Activated CD4-positive, alpha-beta T cell treated with anti-CD3 and anti-CD28 coated beads, Interleukin-2, amount 50 U/mL, for 1 hour (primary cell): ENCODE results near the gene ZAP70.
"Not testable (repeated sequence)": the region's sequence is repeated elsewhere in the genome, so short reads cannot be mapped to it uniquely, and the experiment has no call there.

Experiments used
- DNase-seq: peaks from one replicate; pipeline ENCODE4 v3.0.0-alpha.2; 2020

ZAP70 gene

DNA sequence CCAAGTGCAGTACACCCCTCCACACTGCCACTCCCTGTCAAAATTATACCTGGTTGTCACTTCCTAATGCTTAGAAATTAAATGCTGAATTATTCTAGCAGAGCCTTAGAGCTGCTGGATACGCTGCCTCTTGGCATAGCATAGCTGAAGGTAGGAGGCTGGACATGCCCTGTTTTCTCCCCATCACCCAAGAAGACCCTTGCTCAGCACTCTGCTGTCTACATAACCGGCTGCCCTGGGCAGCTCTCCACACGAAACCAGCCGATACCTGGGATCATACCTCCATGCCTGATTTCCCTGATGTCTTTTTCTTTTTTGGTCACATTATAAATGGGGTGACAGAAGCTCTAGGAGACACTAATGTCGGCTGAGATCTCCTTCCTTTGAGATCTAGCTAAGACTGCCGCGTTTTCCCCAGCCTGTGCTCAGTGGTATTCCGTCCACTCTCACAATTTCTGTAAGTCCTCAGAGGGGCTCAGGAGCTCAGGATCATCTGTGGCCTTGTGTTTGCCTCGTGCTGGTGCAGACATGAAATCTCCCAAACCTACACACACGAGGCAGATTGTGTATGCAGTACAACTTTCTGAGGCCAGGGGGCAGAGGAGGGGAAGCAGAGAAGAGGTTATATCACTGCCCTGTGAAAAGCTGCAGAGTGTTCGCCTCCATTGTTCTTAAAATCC is 13.5 kb upstream of the ZAP70 start:
- DNase-seq = peak; percentile 61

DNA sequence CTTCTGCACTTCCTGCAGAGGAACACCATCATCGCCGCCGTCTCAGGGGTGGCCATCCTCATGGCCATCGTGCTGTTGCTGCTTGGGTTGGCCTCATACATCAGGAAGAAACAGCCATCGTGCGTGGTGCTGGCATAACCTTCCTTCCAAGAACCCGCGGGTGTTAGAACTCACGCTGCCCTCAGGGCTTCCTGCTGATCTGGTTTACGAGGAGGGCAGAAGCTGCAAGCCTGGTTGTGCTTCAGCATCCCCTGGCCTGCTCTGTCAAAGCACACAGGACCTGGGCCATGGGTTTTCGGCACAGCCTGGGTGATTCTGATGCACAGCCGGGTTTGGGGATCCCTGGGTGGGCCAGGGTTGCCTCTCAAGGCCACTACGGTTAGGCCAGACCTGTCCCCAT is 12.2 kb upstream of the ZAP70 start:
- DNase-seq = no peak

DNA sequence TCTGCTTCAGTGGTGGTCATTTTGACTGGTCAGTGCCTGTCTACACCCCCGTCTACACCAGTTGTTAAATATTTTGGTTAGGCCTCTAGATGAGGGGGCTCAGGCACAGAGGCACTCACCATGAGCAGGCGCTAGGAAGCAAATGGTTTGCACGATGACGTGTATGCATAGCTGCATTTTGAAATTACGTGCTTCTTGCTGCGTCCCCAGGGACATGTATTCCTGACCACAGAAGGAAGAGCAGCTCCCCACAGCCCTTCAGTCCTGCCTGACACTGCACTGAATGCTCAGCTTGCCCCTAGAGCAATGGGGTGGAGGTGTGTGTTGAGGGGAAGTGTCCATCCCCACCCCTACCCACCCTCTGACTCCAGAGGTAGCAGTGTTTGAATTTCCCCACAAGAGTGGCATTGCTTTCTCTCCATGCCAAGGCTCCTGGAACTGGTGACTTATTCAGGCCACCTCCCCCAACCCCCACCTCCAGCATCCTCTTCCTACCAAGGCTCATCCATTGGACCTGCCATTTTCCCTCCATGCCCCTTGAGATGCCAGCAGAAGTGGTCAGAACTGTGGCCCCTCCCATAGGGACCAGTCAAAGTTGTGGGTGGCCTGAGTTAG is 11.4 kb upstream of the ZAP70 start:
- DNase-seq = no peak

DNA sequence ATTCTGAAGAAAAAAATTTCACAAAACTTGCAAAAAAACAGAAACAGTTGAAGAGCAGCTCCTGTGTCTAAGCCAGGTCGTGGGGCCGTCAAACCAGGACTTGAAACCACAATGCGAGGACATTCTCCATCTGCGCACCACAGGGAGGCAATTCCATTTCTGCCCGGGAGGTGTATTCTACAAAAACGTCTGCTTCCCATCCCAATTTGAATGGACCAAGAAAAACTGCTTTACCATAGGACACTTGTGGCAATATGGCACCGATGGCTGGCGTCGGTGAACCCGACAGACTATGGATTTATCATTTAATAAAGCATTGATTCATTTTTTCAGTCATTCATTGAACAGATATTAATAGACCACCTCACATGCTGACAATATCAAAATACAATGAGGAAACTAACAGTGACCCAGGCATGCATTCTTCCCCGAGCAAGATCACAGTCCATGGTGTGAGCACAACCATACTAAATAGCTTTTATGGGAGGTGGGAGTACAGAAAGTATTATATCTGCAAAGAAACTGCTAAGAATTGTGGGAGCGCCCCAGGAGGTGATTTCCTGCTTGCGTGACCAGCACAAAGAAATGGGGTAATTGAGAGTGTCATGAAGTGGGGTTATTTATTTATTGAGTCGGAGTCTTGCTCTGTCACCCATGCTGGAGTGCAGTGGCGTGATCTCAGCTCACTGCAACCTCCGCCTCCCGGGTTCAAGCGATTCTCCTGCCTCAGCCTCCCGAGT is 10.5 kb upstream of the ZAP70 start:
- no peak for DNase-seq

DNA sequence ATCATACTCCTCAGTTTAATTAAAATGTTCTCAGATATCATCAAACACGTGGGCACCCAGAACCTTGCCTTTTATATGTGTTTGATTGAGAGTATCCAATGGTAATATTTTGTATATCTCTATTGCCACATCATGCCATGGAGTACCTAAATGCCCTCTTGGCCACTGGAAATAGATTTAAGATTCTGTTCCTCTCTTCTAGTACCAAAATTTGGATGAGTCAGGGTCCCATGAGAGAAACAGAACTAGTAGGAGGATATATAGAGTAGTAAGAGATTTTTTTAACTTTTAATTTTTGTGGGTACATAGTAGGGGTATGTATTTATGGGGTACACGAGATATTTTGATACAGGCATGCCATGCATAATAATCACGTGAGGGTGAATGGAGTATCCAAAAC is 9.6 kb upstream of the ZAP70 start:
- DNase-seq = no peak

DNA sequence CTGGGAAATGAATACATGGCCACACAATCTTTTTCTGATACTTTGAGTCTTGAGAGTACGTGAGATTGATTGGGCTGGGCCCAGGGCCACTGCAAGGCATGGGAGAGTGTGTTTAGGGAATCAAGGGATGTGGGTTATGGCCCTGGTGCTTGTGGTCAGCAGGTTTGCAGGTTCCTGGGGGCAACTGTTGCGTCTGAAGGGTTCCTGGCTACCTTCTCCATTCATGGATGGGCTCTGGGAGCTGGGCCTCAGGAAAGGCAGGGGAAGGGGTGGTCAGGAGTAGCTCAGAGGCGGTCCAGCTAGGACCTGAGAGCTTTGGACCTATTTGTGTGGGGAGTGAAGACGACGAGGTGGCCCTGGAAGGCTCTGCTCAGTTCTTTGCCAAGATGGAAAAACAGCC is 8.4 kb upstream of the ZAP70 start:
- no peak for DNase-seq

DNA sequence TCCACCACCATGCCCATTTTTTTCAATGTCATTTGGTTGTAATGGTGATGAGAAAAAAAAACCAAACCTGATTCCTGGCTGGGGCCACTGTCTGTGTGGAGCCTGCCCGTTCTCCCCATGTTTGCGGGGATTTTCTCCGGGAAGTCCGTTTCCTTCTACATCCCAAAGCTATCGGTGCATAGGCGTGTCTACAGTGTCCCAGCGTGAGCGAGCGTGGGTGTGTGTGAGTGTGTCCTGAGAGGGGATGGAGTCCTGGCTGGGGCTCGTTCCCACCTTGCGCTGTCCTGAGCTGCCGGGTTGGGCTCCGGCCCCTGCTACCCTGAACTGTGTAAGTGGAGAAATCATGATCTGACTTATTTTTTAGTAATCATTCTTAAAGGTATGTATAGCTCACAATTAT is 7.3 kb upstream of the ZAP70 start:
- no peak for DNase-seq

DNA sequence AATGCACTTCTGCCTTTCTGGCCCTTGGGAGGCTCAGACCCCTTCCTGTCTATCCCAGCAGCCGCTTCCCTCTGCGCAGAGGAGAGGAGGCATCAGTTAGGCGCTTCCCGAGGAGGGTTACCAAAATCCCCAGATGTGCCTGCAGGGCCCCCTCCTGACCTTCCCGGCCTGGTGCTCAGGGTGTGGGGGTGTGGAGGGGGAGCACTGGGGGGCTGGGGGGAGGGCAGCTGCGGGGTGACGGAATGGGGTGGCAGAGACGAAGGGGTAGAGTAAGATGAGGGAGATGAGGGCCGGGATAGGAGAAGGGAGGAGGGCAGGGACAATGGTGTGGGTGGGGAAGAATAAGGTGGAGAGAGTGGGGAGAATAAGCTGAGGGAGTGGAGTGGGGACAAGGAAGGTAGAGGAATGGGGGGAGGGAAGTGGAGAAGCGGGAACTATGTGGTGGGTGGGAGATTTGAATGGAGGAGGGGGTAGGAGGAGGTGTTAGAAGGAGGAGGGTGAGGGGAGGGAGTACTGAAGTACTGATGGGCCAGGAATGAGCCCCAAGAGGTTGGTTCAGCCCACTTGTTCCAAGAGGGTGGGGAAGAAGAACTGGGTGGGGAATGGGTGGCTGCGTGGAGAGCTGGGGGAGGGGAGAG is 6.5 kb upstream of the ZAP70 start:
- DNase-seq = no peak

DNA sequence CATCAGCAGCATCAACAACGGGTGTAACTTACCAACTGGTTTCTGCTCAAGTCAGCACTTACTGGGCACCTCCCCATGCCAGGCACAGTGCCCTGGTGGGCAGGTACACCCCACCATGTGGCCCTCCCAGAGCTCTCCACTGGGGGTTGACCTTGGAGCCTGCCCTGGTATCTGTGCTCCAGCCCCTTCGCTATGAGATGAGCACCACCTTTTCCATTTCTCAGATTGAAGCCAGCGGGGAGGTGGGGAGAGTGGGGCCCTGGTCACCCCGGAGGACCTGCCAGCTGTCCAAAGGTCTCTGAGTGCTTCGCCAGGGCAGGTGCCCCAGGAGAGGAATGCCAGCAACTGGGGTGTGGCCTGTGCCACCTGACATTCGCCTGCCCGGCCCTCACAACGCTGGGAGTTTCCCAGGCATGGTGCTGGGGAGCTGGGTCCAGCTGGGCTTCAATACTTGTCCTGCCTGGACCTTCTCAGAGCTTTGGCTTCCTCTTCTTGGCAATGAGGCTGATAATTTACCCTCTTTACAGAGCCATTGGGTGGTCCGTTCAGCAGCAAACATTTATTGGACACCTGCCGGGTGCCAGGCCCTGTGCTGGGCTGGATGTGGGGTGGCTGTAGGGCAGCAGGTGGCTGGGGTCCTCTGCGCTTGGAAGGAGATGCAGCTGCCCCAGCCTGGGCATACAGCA is 5.9 kb upstream of the ZAP70 start:
- DNase-seq = no peak

DNA sequence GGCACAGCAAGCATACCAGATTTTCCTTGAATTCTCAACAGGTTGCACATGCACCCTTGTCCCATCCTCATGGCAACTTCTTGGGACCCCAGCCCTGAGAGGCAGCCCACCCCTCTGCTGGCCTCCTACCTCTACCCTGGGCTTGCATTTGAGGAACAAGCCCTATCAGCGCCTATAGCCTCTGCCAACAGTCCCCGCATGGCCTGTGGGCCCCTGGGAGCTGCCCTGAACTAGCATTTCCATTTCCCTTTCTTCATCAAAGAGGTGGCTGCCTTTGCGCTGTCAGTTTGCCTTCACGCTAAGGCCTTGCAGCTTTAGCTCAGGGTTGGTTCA is 5.4 kb upstream of the ZAP70 start:
- no peak for DNase-seq

DNA sequence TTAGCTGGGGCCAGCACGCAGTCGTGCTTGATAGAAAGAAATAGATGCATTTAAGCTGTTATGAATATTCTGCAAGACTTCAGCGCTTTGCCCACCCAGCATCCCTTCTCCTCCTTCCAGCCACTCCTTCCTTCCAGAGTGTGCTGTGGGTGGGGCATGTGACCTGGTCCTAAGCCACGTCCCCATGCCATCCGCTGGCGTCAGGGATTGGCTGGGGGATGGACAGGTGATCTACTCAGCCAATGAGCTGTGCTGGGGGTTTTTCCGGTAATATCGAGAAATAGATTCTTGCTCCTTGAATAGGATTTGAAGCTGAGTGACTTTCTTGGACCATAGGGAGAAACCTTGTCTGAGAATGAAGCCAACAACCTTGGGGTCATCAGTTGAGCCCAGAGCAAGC is 4.8 kb upstream of the ZAP70 start:
- DNase-seq = no peak

DNA sequence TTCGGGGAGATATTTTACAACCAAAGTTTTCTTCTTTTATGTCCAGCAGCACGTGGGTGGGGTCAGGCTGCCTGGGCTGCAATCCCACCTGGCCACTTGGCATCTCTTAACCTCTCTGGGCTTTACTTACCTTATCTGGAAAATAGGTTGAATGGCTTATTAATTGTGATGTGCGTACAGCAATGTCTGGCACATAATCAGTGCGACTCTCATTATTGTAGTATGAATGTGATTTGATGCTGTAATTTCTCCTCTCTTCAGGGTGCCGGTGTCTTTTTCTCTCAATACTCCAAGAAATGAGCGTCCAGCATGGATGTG is 2.0 kb upstream of the ZAP70 start:
- no peak for DNase-seq

DNA sequence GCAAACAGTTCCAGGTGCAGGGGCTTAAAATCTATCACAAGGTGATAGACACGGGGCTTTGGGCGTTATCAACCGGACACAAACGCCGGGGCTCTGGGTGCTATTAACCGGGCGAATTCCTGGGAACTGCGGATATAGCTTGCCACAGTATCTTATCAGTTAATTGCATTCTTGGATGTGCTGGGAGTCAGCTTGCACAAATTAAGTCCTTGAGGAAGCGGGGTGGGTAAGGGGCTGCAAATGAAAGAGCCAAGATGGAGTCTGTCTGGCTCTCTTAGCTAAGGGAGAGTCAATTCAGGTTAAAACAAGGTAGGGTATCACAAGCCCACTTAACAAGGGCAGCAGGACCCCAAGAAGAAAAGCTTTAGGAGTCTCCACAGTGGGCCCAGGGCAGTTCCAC is 1.2 kb upstream of the ZAP70 start:
- not testable (repeated sequence) for DNase-seq

DNA sequence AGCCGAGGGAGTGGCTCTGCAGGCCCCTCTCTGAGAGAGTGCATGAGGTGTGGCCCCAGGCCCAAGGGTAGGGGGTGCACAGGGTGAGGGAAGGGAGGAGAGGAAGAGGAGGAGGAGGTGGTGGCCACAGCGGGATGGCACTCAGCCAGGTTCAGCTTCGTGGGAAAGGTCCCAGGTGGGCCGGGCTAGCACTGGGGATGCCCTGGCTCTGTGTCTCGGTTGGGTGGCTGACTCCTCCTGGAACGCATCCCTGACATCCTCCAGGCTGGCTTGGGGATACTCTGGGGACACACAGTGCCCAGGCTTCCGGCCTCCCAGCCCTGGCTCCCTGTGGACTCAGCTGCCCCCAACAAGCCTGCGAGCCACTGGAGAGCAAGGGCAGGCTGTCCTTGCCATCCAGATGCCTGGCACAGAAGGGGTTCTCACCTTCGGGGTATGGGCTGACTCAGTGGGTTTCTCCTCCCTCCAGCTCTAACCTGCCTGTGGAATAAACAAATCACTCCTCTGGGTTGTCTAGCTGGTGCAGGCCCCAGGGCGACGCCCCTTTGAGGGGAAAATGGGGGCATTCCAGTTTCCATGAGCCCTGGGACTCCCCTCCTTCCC is 582 bp upstream of the ZAP70 start:
- DNase-seq = peak; percentile 52

DNA sequence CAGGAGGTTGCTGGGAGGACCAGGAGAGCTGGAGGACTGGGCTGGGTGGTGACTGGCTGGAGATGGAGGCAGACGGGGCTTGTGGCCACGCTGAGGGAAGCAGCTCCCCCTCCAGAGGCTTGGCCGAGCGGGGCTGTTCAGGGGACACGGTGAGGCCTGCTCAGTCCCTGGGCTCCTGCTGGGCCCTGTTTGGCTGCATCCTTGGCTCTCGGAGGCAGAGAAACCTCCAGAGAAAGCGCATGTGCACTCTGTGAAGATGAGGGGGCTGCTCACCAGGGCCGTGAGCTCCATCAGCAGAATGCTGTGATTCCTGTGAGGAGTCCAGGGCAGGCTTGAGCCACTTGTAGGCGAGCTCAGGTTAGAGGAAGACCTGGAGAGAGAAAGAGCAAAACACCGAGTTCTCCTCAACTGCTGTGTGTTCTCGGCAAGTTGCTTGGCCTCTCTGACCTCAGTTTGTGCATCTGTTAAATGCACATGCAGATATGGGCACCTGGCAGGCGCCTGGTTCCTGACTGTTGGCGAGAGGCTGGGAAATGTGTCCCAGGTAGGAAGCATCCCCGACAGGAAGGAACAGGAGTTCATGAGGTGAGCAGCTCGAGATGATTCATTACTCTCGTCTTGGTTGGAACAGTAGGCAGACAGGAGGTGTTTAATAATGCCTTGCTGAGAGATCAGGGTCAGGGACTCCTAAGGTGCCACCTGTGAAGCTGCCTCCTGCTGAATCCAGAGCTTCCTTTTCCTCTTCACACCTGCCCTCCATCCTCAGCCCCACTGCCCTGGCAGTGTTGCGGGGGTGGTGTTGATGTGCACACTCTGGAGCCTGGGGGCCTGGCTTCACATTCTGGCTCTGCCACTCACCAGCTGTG is 941 bp downstream of the ZAP70 start:
- DNase-seq = no peak

DNA sequence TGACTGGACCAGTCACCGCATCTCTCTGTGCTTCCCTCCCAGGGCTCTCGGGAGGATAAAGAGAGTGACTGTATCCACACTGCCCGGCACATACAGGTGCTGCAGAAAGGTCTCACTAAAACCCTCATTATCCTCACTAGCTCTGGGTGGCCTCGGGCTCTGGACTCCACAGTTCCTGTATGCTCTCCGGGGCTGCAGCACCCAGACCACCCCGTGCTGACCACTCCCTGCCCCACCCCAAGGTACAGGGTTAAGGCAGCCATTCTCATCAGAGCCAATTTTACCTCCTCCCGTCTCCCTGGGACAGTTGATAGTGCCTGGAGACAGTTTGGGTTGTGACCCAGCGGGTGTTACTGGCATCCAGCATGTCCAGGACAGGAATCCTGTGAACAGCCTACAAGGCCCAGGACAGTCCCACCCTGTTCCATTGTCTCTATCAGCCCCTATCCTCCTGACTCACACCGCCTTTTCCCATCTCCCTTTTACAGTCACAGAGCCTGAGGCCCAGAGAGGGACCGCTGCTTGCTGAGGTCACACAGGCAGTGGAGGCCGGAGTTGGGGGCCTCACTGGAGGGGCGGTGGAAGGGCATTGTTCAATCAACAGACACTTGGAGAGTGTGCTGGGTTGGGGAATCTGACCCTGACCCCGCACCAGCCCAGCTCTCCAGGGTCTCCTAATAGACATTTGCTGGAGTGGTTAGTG is 1.7 kb downstream of the ZAP70 start:
- DNase-seq = no peak

DNA sequence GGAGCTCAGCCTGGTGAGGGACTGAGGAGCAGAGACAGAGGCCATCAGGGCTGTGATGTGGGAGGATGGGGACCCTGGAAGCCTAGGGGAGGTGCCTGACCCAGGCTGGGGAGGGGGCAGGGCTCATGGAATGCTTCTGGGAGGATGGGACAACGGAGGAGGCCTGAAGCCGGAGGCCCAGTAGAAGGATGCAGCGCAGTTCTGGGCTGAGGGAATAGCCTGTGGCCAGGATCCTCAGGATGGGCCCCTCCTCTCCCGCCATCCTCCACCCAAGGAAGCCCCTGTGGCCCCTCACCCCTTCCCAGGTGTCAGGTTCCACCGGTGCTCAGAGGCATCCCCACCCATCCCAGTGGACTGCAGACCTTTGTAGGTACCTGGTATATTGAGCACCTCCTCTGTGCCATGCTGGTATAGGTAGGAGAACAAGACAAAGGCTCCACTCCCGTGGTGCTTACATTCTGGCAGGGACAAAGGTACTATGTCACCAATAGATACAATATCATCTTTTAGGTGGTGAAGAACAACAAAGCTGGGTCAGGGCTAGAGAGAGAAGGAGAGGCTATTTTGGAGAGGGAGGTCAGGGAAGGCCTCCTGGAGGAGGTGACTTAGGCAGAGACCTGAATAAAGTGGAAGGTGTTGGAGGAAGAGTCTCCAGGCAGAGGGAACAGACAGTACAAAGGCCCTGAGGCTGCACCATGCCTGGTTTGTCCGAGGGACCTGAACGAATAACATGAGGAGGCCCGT is 2.7 kb downstream of the ZAP70 start:
- no peak for DNase-seq

DNA sequence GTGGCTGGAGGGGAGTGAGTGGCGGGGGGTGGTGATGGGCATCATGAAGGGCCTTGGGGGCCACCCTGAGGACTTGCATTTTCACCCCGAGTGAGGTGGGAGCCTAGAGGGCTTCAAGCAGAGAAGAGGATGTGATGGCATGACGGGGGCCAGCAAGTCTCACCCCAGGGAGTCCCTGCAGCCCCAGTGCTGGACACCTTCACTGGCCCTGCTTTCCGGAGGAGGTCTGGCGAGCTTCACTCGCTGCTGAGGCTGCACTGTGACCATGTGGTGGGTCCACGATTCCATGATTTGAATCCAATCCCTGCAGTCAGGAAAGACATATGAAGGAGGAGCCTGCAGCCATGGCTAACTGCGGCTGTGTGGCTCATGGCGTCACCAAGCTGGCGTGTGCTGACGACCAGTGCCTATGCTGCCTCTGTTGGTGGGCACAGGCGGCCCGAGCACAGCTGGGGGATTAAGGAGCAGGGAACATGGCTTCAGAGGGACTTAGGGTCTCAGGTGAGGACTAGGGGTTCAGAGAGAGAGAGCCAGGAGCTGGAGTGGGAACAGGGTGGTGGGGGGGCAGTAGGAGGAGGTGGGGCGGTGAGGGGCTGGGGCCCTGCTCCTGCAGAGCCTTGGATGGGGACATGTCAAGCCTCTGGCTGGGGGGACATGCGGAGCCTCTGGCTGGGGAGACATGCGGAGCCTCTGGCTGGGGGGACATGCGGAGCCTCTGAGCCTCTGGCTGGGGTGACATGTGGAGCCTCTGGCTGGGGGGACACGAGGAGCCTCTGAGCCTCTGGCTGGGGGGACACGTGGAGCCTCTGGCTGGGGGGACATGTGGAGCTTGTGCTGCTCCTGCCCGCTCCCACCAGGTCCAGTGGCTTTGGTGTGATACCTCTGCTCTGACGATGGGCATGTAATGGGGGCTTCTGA is 3.6 kb downstream of the ZAP70 start:
- no peak for DNase-seq

DNA sequence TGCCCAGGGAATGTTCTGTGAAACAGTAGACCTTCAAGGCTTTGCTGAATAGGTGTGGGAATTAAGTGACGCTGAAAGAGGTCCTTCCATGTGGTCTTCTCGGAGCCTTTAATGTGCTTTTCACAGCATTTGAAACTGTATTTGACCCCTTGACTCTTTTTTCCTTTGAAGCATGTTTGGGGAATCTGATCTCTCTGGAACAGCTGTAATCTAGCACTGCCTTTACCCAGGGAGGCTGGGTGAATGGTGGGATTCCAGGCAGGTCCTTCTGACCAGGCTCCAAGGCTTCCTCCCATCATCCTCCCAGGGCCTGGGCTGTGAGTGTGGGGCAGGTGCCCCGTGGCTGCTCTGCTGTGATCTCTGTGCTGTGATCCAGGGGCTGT is 4.2 kb downstream of the ZAP70 start:
- DNase-seq = no peak
